Measurements from ENCODE around the gene BTF3. TPM values are rescaled to one million over a fixed set of nuclear protein-coding genes. Genes with fewer than 3 reads are reported as not detected.
"Not testable (repeated sequence)": the region's sequence is repeated elsewhere in the genome, so short reads cannot be mapped to it uniquely, and the experiment has no call there.

Gene BTF3
- total RNA-seq, 4 donors from 2014 or later, result 423 to 586 (median 532) TPM

GRCh38 chr5:73486119-73486899, 11.9 kb upstream of the BTF3 start:
- H3K4me3 ChIP-seq, result no peak overlapping the region
- no peaks in the 10 kb centered on the region for H3K9me3 ChIP-seq
- ATAC-seq, result no peak
- no peaks in the 10 kb centered on the region for H3K4me1 ChIP-seq
- TF ChIP-seq CTCF (IDR thresholded peaks at IDR 0.05) (no peak), POLR2AphosphoS5 (IDR thresholded peaks at IDR 0.05) (no peak)
- no peaks in the 10 kb centered on the region for H3K36me3 ChIP-seq
- H3K27me3 ChIP-seq, result peaks cover 9% of the 10 kb centered on the region
- no peak overlapping the region for H3K27ac ChIP-seq
- 28 to 45% methylated on average over 2 of the region's 3 CpGs for WGBS, 2 donors (ENCODE audit: low coverage in 1 of 2)

- not testable (repeated sequence) for H3K9me3 ChIP-seq, ATAC-seq, H3K27ac ChIP-seq, H3K36me3 ChIP-seq, H3K4me1 ChIP-seq, H3K27me3 ChIP-seq, H3K4me3 ChIP-seq
- WGBS, 2 donors (ENCODE audit: low coverage in 1 of 2), result 20% methylated on average over 1 to 3 of the region's 4 CpGs
Measured at GRCh38 chr5:73487257-73487656, 11.0 kb upstream of the BTF3 start.

- 59 to 78% methylated on average over 4 of the region's 4 CpGs for WGBS, 2 donors (ENCODE audit: low coverage in 1 of 2)
- H3K4me1 ChIP-seq, result no peaks in the 10 kb centered on the region
- H3K4me3 ChIP-seq, result no peak overlapping the region
- H3K27ac ChIP-seq, result no peak overlapping the region
- ATAC-seq, result no peak
- no peak for TF ChIP-seq EP300 (IDR thresholded peaks at IDR 0.05)
- no peak for TF ChIP-seq POLR2A (IDR thresholded peaks at IDR 0.05)
- TF ChIP-seq CTCF (IDR thresholded peaks at IDR 0.05), result no peak
- TF ChIP-seq POLR2AphosphoS5 (IDR thresholded peaks at IDR 0.05), result no peak
- H3K9me3 ChIP-seq, result no peaks in the 10 kb centered on the region
- no peaks in the 10 kb centered on the region for H3K36me3 ChIP-seq
- H3K27me3 ChIP-seq, result peaks cover 9% of the 10 kb centered on the region
Measured at GRCh38 chr5:73487815-73488214, 10.4 kb upstream of the BTF3 start.

- Histone ChIP-seq H3K4me1 (no peaks in the 10 kb centered on the region), H3K27me3 (peaks cover 9% of the 10 kb centered on the region), H3K36me3 (no peaks in the 10 kb centered on the region), H3K27ac (no peak overlapping the region), H3K4me3 (no peak overlapping the region), H3K9me3 (no peaks in the 10 kb centered on the region)
- no peak for ATAC-seq
- no peak for TF ChIP-seq POLR2AphosphoS5 (IDR thresholded peaks at IDR 0.05)
- no peak for TF ChIP-seq POLR2A (IDR thresholded peaks at IDR 0.05)
- TF ChIP-seq CTCF (IDR thresholded peaks at IDR 0.05), result no peak
- no peak for TF ChIP-seq EP300 (IDR thresholded peaks at IDR 0.05)
- WGBS, 2 donors (ENCODE audit: low coverage in 1 of 2), result 63 to 96% methylated on average over 3 of the region's 3 CpGs
Measured at GRCh38 chr5:73488806-73489205, 9.4 kb upstream of the BTF3 start.

GRCh38 chr5:73490088-73490487, 8.2 kb upstream of the BTF3 start:
- 73 to 81% methylated on average over 2 of the region's 2 CpGs for WGBS, 2 donors (ENCODE audit: low coverage in 1 of 2)
- no peaks in the 10 kb centered on the region for H3K9me3 ChIP-seq
- H3K27ac ChIP-seq, result no peak overlapping the region
- TF ChIP-seq EP300 (IDR thresholded peaks at IDR 0.05) (no peak), POLR2A (IDR thresholded peaks at IDR 0.05) (no peak), CTCF (IDR thresholded peaks at IDR 0.05) (no peak), POLR2AphosphoS5 (IDR thresholded peaks at IDR 0.05) (no peak)
- H3K4me1 ChIP-seq, result no peaks in the 10 kb centered on the region
- H3K36me3 ChIP-seq, result no peaks in the 10 kb centered on the region
- ATAC-seq, result no peak
- peaks cover 9% of the 10 kb centered on the region for H3K27me3 ChIP-seq
- no peak overlapping the region for H3K4me3 ChIP-seq
